Naive B cell (primary cell): ENCODE data around the gene TCF7L2. TPM values are rescaled to one million over a fixed set of nuclear protein-coding genes. Genes with fewer than 3 reads are reported as not detected.

Experiments used
- ATAC-seq, 2 donors: fragments of 150-1000 bp; cut with Tn5 transposase; 2 replicates each; pipeline ENCODE4 v1.10.0; 2021; ENCODE audit warnings: low read depth in 2 of 2, mild to moderate bottlenecking in 2 of 2, moderate library complexity in 2 of 2
- DNase-seq: peaks from one replicate; pipeline ENCODE4 v3.0.0; 2022
- H3K27ac Mint-ChIP-seq, 6 donors: one replicate each; pipeline ENCODE4 v1.8.0; 2020 to 2022; ENCODE audit warnings: mild to moderate bottlenecking in 6 of 6, mixed read lengths in 6 of 6, moderate library complexity in 5 of 6, inconsistent platforms in 2 of 6
- H3K27me3 Mint-ChIP-seq, 3 donors: one replicate each; pipeline ENCODE4 v1.8.0; 2021 to 2022; ENCODE audit warnings: mixed read lengths in 3 of 3, mild to moderate bottlenecking in 1 of 3
- H3K36me3 Mint-ChIP-seq, 2 donors: one replicate each; pipeline ENCODE4 v1.8.0; 2020 to 2022; ENCODE audit warnings: mixed read lengths in 2 of 2, inconsistent platforms in 1 of 2, mild to moderate bottlenecking in 1 of 2
- H3K4me1 Mint-ChIP-seq, 3 donors: one replicate each; pipeline ENCODE4 v1.8.0; 2020 to 2022; ENCODE audit warnings: mixed read lengths in 3 of 3, inconsistent platforms in 1 of 3, mild to moderate bottlenecking in 1 of 3, moderate library complexity in 1 of 3
- H3K4me3 Mint-ChIP-seq, 8 donors: one replicate each; pipeline ENCODE4 v1.8.0; 2020 to 2022; ENCODE audit warnings: mild to moderate bottlenecking in 8 of 8, mixed read lengths in 8 of 8, moderate library complexity in 8 of 8, inconsistent platforms in 2 of 8
- H3K9me3 Mint-ChIP-seq, 7 donors: one replicate each; pipeline ENCODE4 v1.8.0; 2020 to 2022; ENCODE audit warnings: mixed read lengths in 7 of 7, mild to moderate bottlenecking in 5 of 7, inconsistent platforms in 2 of 7, moderate library complexity in 1 of 7
- polyA plus RNA-seq, 6 donors: library from polyadenylated mRNA; unstranded; fragments of 300-500 nt; fragmentation: Illumina TruSeq; gene quantifications; one replicate each; pipeline ENCODE4 v1.2.3, GENCODE V29; 2021; ENCODE audit warnings: low read depth in 6 of 6

The TCF7L2 gene
- under 1 TPM in 1 of 6 donors, not detected in 5; 0.30 TPM for polyA plus RNA-seq

GRCh38 chr10:112949875-112950507, at the start of gene TCF7L2:
Gene TCF7L2, plus strand, starts transcription at chr10:112950247. Its CDS starts 510 bp downstream, at chr10:112950757.
- peak; percentile 33 for DNase-seq
- peaks cover 55 to 60% (median 58%) of the 10 kb centered on the region in 3 donors for H3K27me3 Mint-ChIP-seq
- H3K4me3 Mint-ChIP-seq = peak within 1 kb of the TSS; percentile 87 to 98 (median 96)
- peak; percentile 55 to 59 for ATAC-seq
- H3K4me1 Mint-ChIP-seq = peaks cover 27 to 29% (median 27%) of the 10 kb centered on the region in 3 donors
- H3K27ac Mint-ChIP-seq = peak within 1 kb of the TSS; percentile 38 to 92 (median 63)
- H3K9me3 Mint-ChIP-seq = peaks cover 0 to 2% (median 0%) of the 10 kb centered on the region in 7 donors
- peaks cover 0 to 14% of the 10 kb centered on the region in 2 donors for H3K36me3 Mint-ChIP-seq

- peaks cover 8 to 17% (median 9%) of the 10 kb centered on the region in 3 donors for H3K27me3 Mint-ChIP-seq
- no peaks in the 10 kb centered on the region for H3K9me3 Mint-ChIP-seq
- H3K4me3 Mint-ChIP-seq = no peak overlapping the region
- DNase-seq (no peak), ATAC-seq (no peak)
- H3K27ac Mint-ChIP-seq = no peak overlapping the region
- H3K4me1 Mint-ChIP-seq = no peaks in the 10 kb centered on the region
- H3K36me3 Mint-ChIP-seq = no peaks in the 10 kb centered on the region
These were observed 47.3 kb upstream of the TCF7L2 start for GRCh38 chr10:112902730-112903129.

- Mint-ChIP-seq H3K4me3 (no peak overlapping the region), H3K27ac (no peak overlapping the region), H3K4me1 (no peaks in the 10 kb centered on the region), H3K9me3 (no peaks in the 10 kb centered on the region), H3K27me3 (peaks cover 9 to 12% (median 9%) of the 10 kb centered on the region in 3 donors), H3K36me3 (no peaks in the 10 kb centered on the region)
- DNase-seq = no peak
- ATAC-seq = no peak
These were observed 46.0 kb upstream of the TCF7L2 start for GRCh38 chr10:112904000-112904399.

- Mint-ChIP-seq H3K4me3 (no peak overlapping the region), H3K9me3 (no peaks in the 10 kb centered on the region), H3K36me3 (no peaks in the 10 kb centered on the region), H3K4me1 (no peaks in the 10 kb centered on the region), H3K27me3 (peaks cover 0 to 9% (median 9%) of the 10 kb centered on the region in 3 donors), H3K27ac (no peak overlapping the region)
- no peak for ATAC-seq
- DNase-seq = no peak
These were observed 43.1 kb upstream of the TCF7L2 start for GRCh38 chr10:112906945-112907344.

DNA sequence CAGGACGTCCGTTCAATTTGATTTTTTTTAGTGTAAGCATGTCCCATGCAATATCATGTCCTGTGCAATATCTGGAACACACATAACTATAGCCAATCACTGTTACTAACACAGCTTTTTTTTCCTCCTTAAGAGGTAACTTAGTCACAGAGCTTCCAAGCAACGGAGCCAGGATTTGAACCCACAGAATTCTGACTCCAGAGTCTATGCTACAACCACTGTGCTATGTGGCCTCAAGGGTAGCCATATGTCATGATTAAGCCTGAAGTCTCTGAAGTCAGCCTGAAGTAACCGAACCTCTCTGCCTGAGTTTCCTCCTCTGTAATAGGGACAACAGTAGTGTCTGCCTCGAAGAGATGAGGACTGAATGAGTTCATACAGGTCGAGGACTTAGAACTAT, 42.2 kb upstream of the TCF7L2 start:
- no peak overlapping the region for H3K4me3 Mint-ChIP-seq
- no peaks in the 10 kb centered on the region for H3K36me3 Mint-ChIP-seq
- H3K4me1 Mint-ChIP-seq = no peaks in the 10 kb centered on the region
- no peak overlapping the region for H3K27ac Mint-ChIP-seq
- ATAC-seq (no peak), DNase-seq (no peak)
- peaks cover 0 to 2% (median 0%) of the 10 kb centered on the region in 7 donors for H3K9me3 Mint-ChIP-seq
- H3K27me3 Mint-ChIP-seq = peaks cover 3 to 9% (median 4%) of the 10 kb centered on the region in 3 donors

DNA sequence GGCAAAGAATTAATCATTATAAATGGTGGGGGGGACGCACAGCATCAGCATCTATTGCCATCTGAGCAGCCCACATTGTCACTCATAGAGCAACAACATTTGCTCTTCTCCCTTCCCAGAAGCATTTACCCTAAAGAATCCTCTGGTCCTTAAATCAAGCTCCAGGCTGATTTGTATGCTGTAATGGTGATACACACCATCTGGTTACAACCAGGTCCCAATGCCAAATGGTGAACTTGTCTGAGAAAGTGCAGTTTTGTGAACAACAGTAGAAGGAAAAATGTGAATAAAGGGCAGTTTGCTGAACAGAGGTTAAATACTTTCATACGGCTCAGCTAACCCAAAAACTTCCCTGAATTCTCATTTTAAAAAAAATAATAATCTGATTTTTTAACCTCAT, 38.8 kb upstream of the TCF7L2 start:
- DNase-seq = no peak
- Mint-ChIP-seq H3K27me3 (peaks cover 0 to 6% (median 4%) of the 10 kb centered on the region in 3 donors), H3K4me3 (no peak overlapping the region), H3K9me3 (peaks cover 0 to 4% (median 0%) of the 10 kb centered on the region in 7 donors), H3K36me3 (no peaks in the 10 kb centered on the region), H3K27ac (no peak overlapping the region), H3K4me1 (no peaks in the 10 kb centered on the region)
- ATAC-seq = no peak

GRCh38 chr10:112912410-112912928, 37.6 kb upstream of the TCF7L2 start:
- H3K4me3 Mint-ChIP-seq = no peak overlapping the region
- H3K27me3 Mint-ChIP-seq = peaks cover 0 to 6% (median 4%) of the 10 kb centered on the region in 3 donors
- ATAC-seq = no peak
- H3K36me3 Mint-ChIP-seq = no peaks in the 10 kb centered on the region
- no peak for DNase-seq
- H3K4me1 Mint-ChIP-seq = no peaks in the 10 kb centered on the region
- H3K27ac Mint-ChIP-seq = no peak overlapping the region
- H3K9me3 Mint-ChIP-seq = peaks cover 0 to 4% (median 0%) of the 10 kb centered on the region in 7 donors

GRCh38 chr10:112913255-112913654, 36.8 kb upstream of the TCF7L2 start:
- DNase-seq (no peak), ATAC-seq (no peak)
- H3K4me1 Mint-ChIP-seq = no peaks in the 10 kb centered on the region
- H3K36me3 Mint-ChIP-seq = no peaks in the 10 kb centered on the region
- H3K27me3 Mint-ChIP-seq = peaks cover 0 to 6% (median 2%) of the 10 kb centered on the region in 3 donors
- H3K27ac Mint-ChIP-seq = peak overlapping the region in 2 of 6 donors; percentile 58 to 69
- H3K9me3 Mint-ChIP-seq = peaks cover 0 to 4% (median 0%) of the 10 kb centered on the region in 7 donors
- no peak overlapping the region for H3K4me3 Mint-ChIP-seq

DNA sequence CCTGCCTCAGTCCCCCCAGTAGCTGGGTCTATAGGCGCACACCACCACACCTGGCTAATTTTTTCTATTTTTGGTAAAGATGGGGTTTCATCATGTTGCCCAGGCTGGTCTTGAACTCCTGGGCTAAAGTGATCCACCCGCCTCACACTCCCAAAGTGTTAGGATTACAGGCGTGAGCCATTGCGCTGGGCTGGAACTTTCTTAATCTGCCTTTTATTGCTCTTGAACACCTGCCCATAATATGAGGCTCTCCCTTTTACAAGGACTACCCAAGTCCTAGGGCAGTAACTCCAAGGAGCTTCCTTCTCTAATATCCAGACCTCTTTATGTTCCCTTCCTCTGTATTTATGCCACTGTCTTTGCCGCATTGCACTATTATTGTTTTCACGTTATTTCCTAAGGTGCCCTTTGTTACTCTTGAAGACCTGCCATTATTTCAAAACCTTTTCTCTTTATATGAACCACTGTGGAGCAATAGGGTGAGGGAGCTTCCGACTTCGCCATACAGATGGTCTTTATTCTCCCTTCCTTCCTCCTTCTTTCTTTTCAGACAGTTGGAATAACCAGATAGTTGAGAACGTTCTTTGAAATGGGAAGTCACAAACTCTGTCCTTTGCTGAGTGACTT, 36.3 kb upstream of the TCF7L2 start:
- DNase-seq (no peak), ATAC-seq (no peak)
- Mint-ChIP-seq H3K4me3 (no peak overlapping the region), H3K27ac (no peak overlapping the region), H3K9me3 (peaks cover 0 to 4% (median 0%) of the 10 kb centered on the region in 7 donors), H3K4me1 (no peaks in the 10 kb centered on the region), H3K36me3 (no peaks in the 10 kb centered on the region), H3K27me3 (peaks cover 0 to 6% (median 0%) of the 10 kb centered on the region in 3 donors)

DNA sequence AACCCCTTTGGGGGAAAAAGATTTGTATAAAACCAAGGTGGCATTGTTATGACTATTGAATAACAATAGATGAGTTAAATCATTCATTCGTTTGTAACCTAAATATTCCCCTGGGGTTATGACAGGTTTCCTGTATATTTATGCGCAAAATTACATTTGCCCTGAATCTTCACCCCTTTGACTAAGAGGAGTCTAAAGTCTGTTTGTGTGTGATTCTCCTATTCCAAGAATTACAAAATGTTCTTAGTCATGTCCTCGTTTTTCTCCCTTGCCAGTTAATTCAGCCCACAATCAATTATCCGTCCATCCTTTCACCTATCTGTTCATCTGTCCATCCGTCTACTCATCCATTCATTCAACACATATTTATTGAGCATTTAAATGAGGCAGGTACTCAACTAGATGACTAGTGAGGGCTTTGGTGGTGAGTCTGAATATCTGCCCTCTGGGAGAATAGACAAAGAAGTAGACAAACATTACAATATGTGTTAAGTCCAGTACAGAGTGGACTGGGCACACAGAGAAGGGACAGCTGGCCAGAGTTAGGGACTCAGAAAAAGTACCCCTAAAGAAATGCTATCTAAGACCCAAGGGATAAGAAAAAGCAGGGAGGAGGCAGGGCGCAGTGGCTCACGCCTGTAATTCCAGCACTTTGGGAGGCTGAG, 35.6 kb upstream of the TCF7L2 start:
- ATAC-seq (no peak), DNase-seq (no peak)
- Mint-ChIP-seq H3K4me3 (no peak overlapping the region), H3K4me1 (no peaks in the 10 kb centered on the region), H3K27me3 (peaks cover 0 to 6% (median 0%) of the 10 kb centered on the region in 3 donors), H3K36me3 (peaks cover 0 to 2% of the 10 kb centered on the region in 2 donors), H3K27ac (no peak overlapping the region), H3K9me3 (peaks cover 0 to 4% (median 0%) of the 10 kb centered on the region in 7 donors)

DNA sequence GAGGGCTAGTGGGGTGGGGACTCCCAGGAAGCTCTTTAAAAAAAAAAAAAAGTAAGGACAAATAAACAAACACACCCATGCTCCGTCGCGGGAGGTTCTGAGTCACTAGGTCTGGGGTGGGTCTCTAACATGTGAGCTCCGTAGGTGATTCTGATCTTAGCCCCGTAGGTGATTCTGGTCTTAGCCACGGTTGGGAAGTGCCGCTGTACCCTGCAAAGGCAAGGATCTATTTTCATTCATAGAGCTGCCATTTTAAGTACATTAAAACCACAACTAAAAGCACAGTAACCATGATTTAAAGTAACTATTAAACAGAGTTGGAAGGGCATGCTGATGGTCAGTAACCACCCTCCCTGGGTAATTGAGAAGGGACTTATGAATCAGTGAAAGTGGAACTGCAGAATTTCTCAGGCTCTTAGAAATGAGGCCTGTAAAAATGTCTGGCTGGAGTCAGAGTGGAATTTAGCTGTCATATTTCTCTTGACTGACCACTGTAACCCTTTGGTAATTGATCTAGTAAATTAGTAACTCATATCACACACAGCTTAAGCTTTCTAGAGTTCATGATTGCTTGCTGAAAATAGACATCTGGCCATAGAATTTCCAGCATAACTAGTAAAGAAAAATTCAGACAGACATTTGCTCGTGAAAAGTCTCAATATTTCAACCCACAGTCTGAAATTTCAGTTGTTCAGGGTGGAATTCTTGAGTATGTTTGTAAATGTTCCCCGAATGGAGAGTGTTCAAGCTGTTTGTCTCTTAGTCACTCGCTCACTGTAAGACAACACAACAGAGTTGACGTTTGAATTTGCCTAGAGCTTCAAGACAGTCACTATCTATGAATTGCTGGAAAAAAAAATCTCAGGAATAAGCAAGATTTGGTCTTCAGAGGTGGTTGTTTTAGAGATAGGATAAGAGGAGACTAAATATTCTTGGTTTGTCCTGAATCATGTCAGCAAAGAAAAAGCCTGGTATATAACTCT, 34.2 kb upstream of the TCF7L2 start:
- H3K36me3 Mint-ChIP-seq = peaks cover 0 to 6% of the 10 kb centered on the region in 2 donors
- peak overlapping the region in 1 of 6 donors; percentile 36 for H3K27ac Mint-ChIP-seq
- no peak for ATAC-seq
- H3K27me3 Mint-ChIP-seq = peaks cover 0 to 6% (median 0%) of the 10 kb centered on the region in 3 donors
- DNase-seq = no peak
- H3K4me1 Mint-ChIP-seq = no peaks in the 10 kb centered on the region
- H3K9me3 Mint-ChIP-seq = peaks cover 0 to 4% (median 0%) of the 10 kb centered on the region in 7 donors
- H3K4me3 Mint-ChIP-seq = no peak overlapping the region

DNA sequence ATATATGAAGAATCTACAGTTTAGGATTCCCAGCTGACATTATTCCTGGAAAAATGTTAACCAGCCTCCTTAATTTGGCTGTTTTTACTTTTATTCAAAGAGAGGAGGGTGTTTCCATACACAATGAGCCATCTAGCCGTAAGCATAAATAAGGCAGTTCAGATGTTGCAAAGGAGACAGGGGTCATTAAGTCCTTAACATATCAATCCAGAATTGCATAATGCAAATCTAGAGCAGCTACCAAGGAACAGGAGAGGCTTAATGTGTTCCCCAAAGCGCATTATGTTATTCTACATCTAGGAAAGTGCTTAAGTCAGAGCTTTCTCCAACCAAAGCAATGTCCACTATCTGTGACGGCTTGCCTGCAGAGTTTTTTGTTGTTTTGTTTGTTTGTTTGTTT, 32.4 kb upstream of the TCF7L2 start:
- no peak for DNase-seq
- peaks cover 0 to 5% (median 0%) of the 10 kb centered on the region in 3 donors for H3K27me3 Mint-ChIP-seq
- no peak for ATAC-seq
- no peak overlapping the region for H3K27ac Mint-ChIP-seq
- H3K9me3 Mint-ChIP-seq = peaks cover 0 to 4% (median 0%) of the 10 kb centered on the region in 7 donors
- no peaks in the 10 kb centered on the region for H3K4me1 Mint-ChIP-seq
- no peak overlapping the region for H3K4me3 Mint-ChIP-seq
- peaks cover 0 to 6% of the 10 kb centered on the region in 2 donors for H3K36me3 Mint-ChIP-seq
